HCT116 (cell line): ENCODE measurements around the gene VSNL1. TPM values are rescaled to one million over a fixed set of nuclear protein-coding genes. Genes with fewer than 3 reads are reported as not detected.

Source experiments
- ATAC-seq: fragments of 200-7000 bp; cut with Tn5 transposase; 2 replicates; pipeline ENCODE4 v1.9.1; 2020; ENCODE audit warnings: mild to moderate bottlenecking, moderate library complexity
- BruUV-seq: library from RNA; stranded (reverse); fragments of 400-500 nt; replicated peaks from 2 replicates; lab custom pipeline; 2021; lab: Mats Ljungman, UMichigan
- CTCF ChIA-PET: fragments of 300-600 bp; sonication (Branson Sonifier 250); formaldehyde crosslinking; loops from one replicate; lab custom pipeline; 2021; ENCODE audit warnings: antibody characterized with exemption; lab: Charles Lee
- POLR2A ChIA-PET: fragments of 300-600, 350-600 bp; sonication (Branson Sonifier 250); formaldehyde crosslinking; loops from one replicate; lab custom pipeline; 2021; ENCODE audit warnings: antibody characterized with exemption; lab: Charles Lee
- RAD21 ChIA-PET, 2 experiments: fragments of 300-600 bp; sonication (Branson Sonifier 250); formaldehyde crosslinking; loops; one replicate each; lab custom pipeline; 2023; ENCODE audit warnings: low total read pairs in 2 of 2; ENCODE audit not compliant: uncharacterized antibody in 2 of 2, unreplicated experiment in 2 of 2, low non-redundant PET in 1 of 2; lab: Charles Lee
- DNase-seq: peaks from one replicate; pipeline ENCODE4 v3.0.0-alpha.2; 2010; ENCODE audit warnings: low read depth, low spot score
- H2AFZ ChIP-seq: fragments of 200-600 bp; shearing (Covaris generic), sonication (generic); 2 replicates; pipeline ENCODE4 v1.6.1; 2017; ENCODE audit warnings: low read depth, mixed run types, mixed read lengths, antibody characterized with exemption, low read length; ENCODE audit not compliant: poor library complexity, severe bottlenecking
- H3K27ac ChIP-seq: 2 replicates; pipeline ENCODE4 v1.5.1; 2012; ENCODE audit warnings: low read depth, low read length
- H3K27me3 ChIP-seq: fragments of 200-600 bp; sonication (generic); 2 replicates; pipeline ENCODE4 v1.6.1; 2016; ENCODE audit warnings: mixed run types, low read length, mixed read lengths; ENCODE audit not compliant: insufficient read depth
- H3K36me3 ChIP-seq, 2 experiments: fragments of 200-500 bp in 1 of 2; fragments of 200-600 bp in 1 of 2; sonication (Bioruptor generic) in 1 of 2; sonication (generic) in 1 of 2; 2 replicates each; pipeline versions ENCODE4 v1.5.1 to v1.6.1; 2014 to 2016; ENCODE audit warnings: low read length in 2 of 2, inconsistent platforms in 1 of 2, mixed read lengths in 1 of 2, mixed run types in 1 of 2; ENCODE audit not compliant: insufficient read depth in 2 of 2, control insufficient read depth in 1 of 2
- H3K4me1 ChIP-seq, 2 experiments: fragments of 200-600 bp in 1 of 2; sonication (generic) in 1 of 2; 2 replicates each; pipeline versions ENCODE4 v1.5.1 to v1.6.1; 2012 to 2017; ENCODE audit warnings: low read length in 2 of 2, inconsistent platforms in 1 of 2, mild to moderate bottlenecking in 1 of 2, mixed read lengths in 1 of 2, mixed run types in 1 of 2, moderate library complexity in 1 of 2; ENCODE audit not compliant: insufficient read depth in 2 of 2, control insufficient read depth in 1 of 2
- H3K4me2 ChIP-seq: fragments of 200-600 bp; sonication (generic); 2 replicates; pipeline ENCODE4 v1.6.1; 2017; ENCODE audit warnings: mixed run types, low read length, mixed read lengths
- H3K4me3 ChIP-seq, 2 experiments: fragments of 200-600 bp in 1 of 2; sonication (generic) in 1 of 2; replicated peaks in 1 of 2; 2 replicates each; pipeline ENCODE4 v1.5.1; 2011 to 2016; ENCODE audit warnings: low read length in 2 of 2, control low read depth in 1 of 2, low read depth in 1 of 2, mild to moderate bottlenecking in 1 of 2, mixed read lengths in 1 of 2, mixed run types in 1 of 2
- H3K79me2 ChIP-seq: fragments of 200-600 bp; sonication (generic); 2 replicates; pipeline ENCODE4 v1.6.1; 2017; ENCODE audit warnings: mild to moderate bottlenecking, mixed run types, low read length, moderate library complexity, mixed read lengths; ENCODE audit not compliant: insufficient read depth
- H3K9ac ChIP-seq: fragments of 200-600 bp; sonication (generic); 2 replicates; pipeline ENCODE4 v1.6.1; 2016; ENCODE audit warnings: low read length, mixed read lengths
- H3K9me2 ChIP-seq: fragments of 200-600 bp; sonication (generic), shearing (Covaris generic); 2 replicates; pipeline ENCODE4 v1.6.1; 2017; ENCODE audit warnings: mixed run types, mild to moderate bottlenecking, moderate library complexity; ENCODE audit not compliant: insufficient read depth
- H3K9me3 ChIP-seq, 2 experiments: fragments of 200-500 bp in 1 of 2; fragments of 200-600 bp in 1 of 2; sonication (Bioruptor generic) in 1 of 2; sonication (generic) in 1 of 2; 2 replicates each; pipeline ENCODE4 v1.6.1; 2014 to 2017; ENCODE audit warnings: low read length in 2 of 2, mixed read lengths in 2 of 2, inconsistent platforms in 1 of 2, low read depth in 1 of 2, mild to moderate bottlenecking in 1 of 2, mixed run types in 1 of 2, moderate library complexity in 1 of 2; ENCODE audit not compliant: control insufficient read depth in 1 of 2, insufficient read depth in 1 of 2
- H4K20me1 ChIP-seq: fragments of 200-600 bp; sonication (generic), shearing (Covaris generic); 2 replicates; pipeline ENCODE4 v1.6.1; 2017; ENCODE audit warnings: mixed run types, mild to moderate bottlenecking, moderate library complexity; ENCODE audit not compliant: insufficient read depth
- CBX3 ChIP-seq: IDR thresholded peaks from 2 replicates; pipeline ENCODE4 v1.6.1; 2012; ENCODE audit warnings: low read depth
- EGR1 ChIP-seq: IDR thresholded peaks from 2 replicates; pipeline ENCODE4 v1.6.1; 2012; ENCODE audit warnings: low read depth
- EZH2 ChIP-seq: fragments of 200-600 bp; sonication (generic); IDR thresholded peaks from 2 replicates; pipeline ENCODE4 v1.6.1; 2017; ENCODE audit warnings: antibody characterized with exemption, mixed run types
- POLR2AphosphoS5 ChIP-seq: IDR thresholded peaks from 2 replicates; pipeline ENCODE4 v1.6.1; 2011; ENCODE audit warnings: mild to moderate bottlenecking, low read depth, low read length, moderate library complexity
- RAD21 ChIP-seq: IDR thresholded peaks from 2 replicates; pipeline ENCODE4 v1.6.1; 2012; ENCODE audit warnings: low read depth, mild to moderate bottlenecking
- SIN3A ChIP-seq: IDR thresholded peaks from 2 replicates; pipeline ENCODE4 v1.6.1; 2012; ENCODE audit warnings: low read depth
- SP1 ChIP-seq: IDR thresholded peaks from 2 replicates; pipeline ENCODE4 v1.6.1; 2012; ENCODE audit warnings: low read depth
- SRF ChIP-seq: IDR thresholded peaks from 2 replicates; pipeline ENCODE4 v1.6.1; 2012; ENCODE audit warnings: low read depth
- TCF7L2 ChIP-seq: IDR thresholded peaks from 2 replicates; pipeline ENCODE4 v1.7.0; 2011; ENCODE audit warnings: borderline replicate concordance, inconsistent platforms; ENCODE audit not compliant: insufficient read depth, insufficient read length; ENCODE audit errors: extremely low read depth
- intact Hi-C: fragments of 100-400 bp; cut with micrococcal nuclease; formaldehyde crosslinking; loops from 2 replicates; pipeline ENCODE4 v1.10.0; 2022
- total RNA-seq: library from RNA; stranded (reverse); gene quantifications from one replicate; pipeline ENCODE4 v1.2.1, GENCODE V29; 2021; ENCODE audit not compliant: unreplicated experiment
- TF ChIP-seq, protein P1 (sequence below): IDR thresholded peaks from 2 replicates; pipeline ENCODE4 v1.6.1; 2012; ENCODE audit warnings: low read depth
- TF ChIP-seq, protein P2 (sequence below): IDR thresholded peaks from 2 replicates; pipeline ENCODE4 v1.6.1; 2012

VSNL1 gene
- total RNA-seq, 1 experiment from 2014 or later: 4.6 TPM

DNA sequence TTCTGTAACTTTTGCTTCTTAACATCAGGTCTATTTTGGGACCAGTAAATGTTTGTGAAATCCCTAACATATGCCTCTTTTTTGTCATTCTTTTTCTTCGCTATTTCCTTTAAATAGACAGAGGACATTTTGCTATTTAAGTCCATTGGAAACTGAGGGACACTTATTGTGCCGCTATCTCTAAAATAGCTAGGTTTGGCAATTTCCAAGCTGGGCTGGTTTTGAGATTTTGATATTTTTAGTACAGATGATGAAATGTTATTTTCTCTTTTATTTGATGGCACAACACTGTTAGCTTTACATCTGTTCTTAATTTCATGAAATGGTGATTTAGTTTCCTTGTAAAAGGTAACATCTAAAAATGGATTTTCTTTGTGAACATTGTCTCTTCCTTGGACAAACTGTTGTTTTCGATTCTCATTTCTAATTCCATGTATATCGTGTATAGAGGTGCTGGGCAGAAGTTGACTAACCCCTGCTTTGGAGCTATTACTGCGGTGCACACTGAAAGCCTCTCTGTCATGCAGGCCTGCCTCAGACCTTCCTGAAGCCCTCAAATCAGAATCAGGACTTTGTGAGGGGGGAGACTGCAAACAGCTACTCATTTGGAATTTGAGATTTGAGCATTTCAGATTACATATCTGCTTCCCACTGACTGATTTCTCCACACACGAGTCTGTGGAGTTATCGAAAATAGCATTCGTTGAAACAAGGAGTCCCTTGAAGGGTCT, 22.9 kb upstream of the VSNL1 start:
- H2AFZ ChIP-seq: peak overlapping the region; percentile 85
- DNase-seq: no peak
- RAD21 ChIA-PET: no interaction called here
- H3K4me2 ChIP-seq: peak overlapping the region; percentile 87
- no TSS peak for BruUV-seq
- no peaks in the 10 kb centered on the region for H3K79me2 ChIP-seq
- no peaks in the 10 kb centered on the region for H3K9me3 ChIP-seq
- peaks cover 0 to 11% of the 10 kb centered on the region in 2 experiments; a peak in 3 of 4 replicates for H3K4me1 ChIP-seq
- no peaks in the 10 kb centered on the region for H3K9me2 ChIP-seq
- peak; percentile 37 for ATAC-seq
- CTCF ChIA-PET: no interaction called here
- POLR2A ChIA-PET: no interaction called here
- H3K9ac ChIP-seq: peak overlapping the region; percentile 54
- intact Hi-C loops: no loop called here
- no peak overlapping the region for H3K27ac ChIP-seq
- no peaks in the 10 kb centered on the region for H3K36me3 ChIP-seq
- no peak for TF ChIP-seq SIN3A
- no peaks in the 10 kb centered on the region for H3K27me3 ChIP-seq
- peak overlapping the region; percentile 43 to 61 for H3K4me3 ChIP-seq
- H4K20me1 ChIP-seq: no peaks in the 10 kb centered on the region

DNA sequence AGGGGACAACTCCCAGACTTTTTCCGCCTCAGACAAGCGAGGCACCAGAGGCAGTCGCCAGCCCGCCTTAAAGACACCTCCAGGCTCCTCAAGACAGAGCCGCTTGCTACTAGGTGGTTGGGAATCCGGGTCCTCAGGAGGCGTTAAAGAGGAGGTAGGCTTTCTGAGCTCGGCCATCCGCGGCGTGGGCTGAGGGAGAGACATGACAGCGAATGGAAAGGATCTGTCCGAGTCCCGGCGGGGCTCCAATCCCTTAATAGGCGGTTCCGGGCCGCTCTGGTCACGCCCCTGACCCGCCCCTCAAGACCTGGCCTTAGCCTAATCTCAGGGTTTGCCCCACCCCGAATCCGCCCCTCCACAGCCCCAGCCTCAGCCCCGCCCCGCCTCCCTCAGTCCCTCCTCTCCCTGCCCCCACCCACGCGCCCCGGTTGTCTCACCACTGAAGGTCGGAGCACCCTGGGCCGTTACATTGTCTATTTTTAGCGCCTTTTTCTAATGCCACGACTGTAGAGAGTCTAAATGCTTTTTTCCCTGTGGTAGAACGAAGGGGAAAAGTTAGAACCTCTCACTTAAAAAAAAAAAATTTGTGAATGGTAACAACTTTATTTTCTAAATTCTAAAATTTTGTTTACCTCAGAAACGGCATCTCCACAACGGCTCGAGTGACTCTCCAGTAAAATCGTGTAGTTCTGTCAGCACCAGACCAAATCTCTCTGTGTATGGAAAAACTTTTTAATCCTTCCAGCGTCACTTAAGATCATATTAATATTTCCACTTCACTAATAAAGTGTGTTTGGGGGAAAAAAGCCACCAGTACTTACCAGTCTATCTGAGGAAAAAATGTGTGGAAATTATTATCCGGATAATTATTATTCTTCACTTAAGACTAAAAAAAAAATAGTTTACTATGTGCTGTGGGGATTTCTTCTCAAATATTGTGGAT, 22.0 kb upstream of the VSNL1 start, which contains the start of gene RAD51AP2:
Gene RAD51AP2 (minus strand): TSS at position 229 of the 943 bp plus-strand sequence. CDS start 25 bp downstream, at position 204.
- CTCF ChIA-PET: no interaction called here
- no peaks in the 10 kb centered on the region for H3K9me2 ChIP-seq
- BruUV-seq: no TSS peak
- no peaks in the 10 kb centered on the region for H4K20me1 ChIP-seq
- peak; percentile 99 for TF ChIP-seq SRF
- TF ChIP-seq CBX3: no peak
- no peak for TF ChIP-seq TCF7L2
- TF ChIP-seq RAD21: no peak
- TF ChIP-seq, protein P1, sequence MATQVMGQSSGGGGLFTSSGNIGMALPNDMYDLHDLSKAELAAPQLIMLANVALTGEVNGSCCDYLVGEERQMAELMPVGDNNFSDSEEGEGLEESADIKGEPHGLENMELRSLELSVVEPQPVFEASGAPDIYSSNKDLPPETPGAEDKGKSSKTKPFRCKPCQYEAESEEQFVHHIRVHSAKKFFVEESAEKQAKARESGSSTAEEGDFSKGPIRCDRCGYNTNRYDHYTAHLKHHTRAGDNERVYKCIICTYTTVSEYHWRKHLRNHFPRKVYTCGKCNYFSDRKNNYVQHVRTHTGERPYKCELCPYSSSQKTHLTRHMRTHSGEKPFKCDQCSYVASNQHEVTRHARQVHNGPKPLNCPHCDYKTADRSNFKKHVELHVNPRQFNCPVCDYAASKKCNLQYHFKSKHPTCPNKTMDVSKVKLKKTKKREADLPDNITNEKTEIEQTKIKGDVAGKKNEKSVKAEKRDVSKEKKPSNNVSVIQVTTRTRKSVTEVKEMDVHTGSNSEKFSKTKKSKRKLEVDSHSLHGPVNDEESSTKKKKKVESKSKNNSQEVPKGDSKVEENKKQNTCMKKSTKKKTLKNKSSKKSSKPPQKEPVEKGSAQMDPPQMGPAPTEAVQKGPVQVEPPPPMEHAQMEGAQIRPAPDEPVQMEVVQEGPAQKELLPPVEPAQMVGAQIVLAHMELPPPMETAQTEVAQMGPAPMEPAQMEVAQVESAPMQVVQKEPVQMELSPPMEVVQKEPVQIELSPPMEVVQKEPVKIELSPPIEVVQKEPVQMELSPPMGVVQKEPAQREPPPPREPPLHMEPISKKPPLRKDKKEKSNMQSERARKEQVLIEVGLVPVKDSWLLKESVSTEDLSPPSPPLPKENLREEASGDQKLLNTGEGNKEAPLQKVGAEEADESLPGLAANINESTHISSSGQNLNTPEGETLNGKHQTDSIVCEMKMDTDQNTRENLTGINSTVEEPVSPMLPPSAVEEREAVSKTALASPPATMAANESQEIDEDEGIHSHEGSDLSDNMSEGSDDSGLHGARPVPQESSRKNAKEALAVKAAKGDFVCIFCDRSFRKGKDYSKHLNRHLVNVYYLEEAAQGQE: no peak
- TF ChIP-seq EZH2: no peak
- TF ChIP-seq, protein P2, sequence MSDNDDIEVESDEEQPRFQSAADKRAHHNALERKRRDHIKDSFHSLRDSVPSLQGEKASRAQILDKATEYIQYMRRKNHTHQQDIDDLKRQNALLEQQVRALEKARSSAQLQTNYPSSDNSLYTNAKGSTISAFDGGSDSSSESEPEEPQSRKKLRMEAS: peak; percentile 39
- peak; percentile 74 for TF ChIP-seq POLR2AphosphoS5
- TF ChIP-seq SP1: peak; percentile 99
- TF ChIP-seq EGR1: peak; percentile 82
- intact Hi-C loops: no loop called here
- H3K27ac ChIP-seq: no peak within 1 kb of the TSS
- DNase-seq (peak; percentile 75), ATAC-seq (peak; percentile 94)
- H3K4me3 ChIP-seq: peak within 1 kb of the TSS; percentile 43 to 61
- no peaks in the 10 kb centered on the region for H3K27me3 ChIP-seq
- H2AFZ ChIP-seq: peak within 1 kb of the TSS; percentile 95
- H3K9me3 ChIP-seq: no peaks in the 10 kb centered on the region
- peak within 1 kb of the TSS; percentile 54 for H3K9ac ChIP-seq
- no peaks in the 10 kb centered on the region for H3K79me2 ChIP-seq
- POLR2A ChIA-PET: no interaction called here
- peaks cover 0 to 11% of the 10 kb centered on the region in 2 experiments; a peak in 3 of 4 replicates for H3K4me1 ChIP-seq
- H3K4me2 ChIP-seq: peak within 1 kb of the TSS; percentile 87
- RAD21 ChIA-PET: no interaction called here
- no peaks in the 10 kb centered on the region for H3K36me3 ChIP-seq
